PC-3 (cell line): ENCODE results near the gene CHD6. TPM values are rescaled to one million over a fixed set of nuclear protein-coding genes. Genes with fewer than 3 reads are reported as not detected.

Experiments used
- ATAC-seq: fragments of 200-7000 bp; cut with Tn5 transposase; 2 replicates; pipeline ENCODE4 v1.9.1; 2020; ENCODE audit warnings: mild to moderate bottlenecking, moderate library complexity
- BruUV-seq: library from RNA; stranded (reverse); fragments of 400-500 nt; replicated peaks from 2 replicates; lab custom pipeline; 2021; lab: Mats Ljungman, UMichigan
- CTCF ChIA-PET: fragments of 300-600 bp; sonication (Branson Sonifier 250); formaldehyde crosslinking; loops from one replicate; lab custom pipeline; 2022; ENCODE audit warnings: antibody characterized with exemption; lab: Charles Lee
- POLR2A ChIA-PET: fragments of 300-600 bp; sonication (Branson Sonifier 250); formaldehyde crosslinking; loops from one replicate; lab custom pipeline; 2022; ENCODE audit warnings: antibody characterized with exemption; ENCODE audit not compliant: unreplicated experiment; lab: Charles Lee
- DNase-seq: peaks from one replicate; pipeline ENCODE4 v3.0.0-alpha.2; 2015
- H2AFZ ChIP-seq: fragments of 300-600 bp; sonication (generic); 2 replicates; pipeline ENCODE4 v1.6.0; 2016; ENCODE audit warnings: antibody characterized with exemption, low read length
- H3F3A ChIP-seq: fragments of 300-600 bp; sonication (generic); one replicate; pipeline ENCODE4 v1.6.0; 2017; ENCODE audit warnings: antibody characterized with exemption, low read length, control low read depth, mild to moderate bottlenecking; ENCODE audit not compliant: unreplicated experiment
- H3K27ac ChIP-seq: fragments of 300-600 bp; sonication (generic); 2 replicates; pipeline ENCODE4 v1.5.1; 2016; ENCODE audit warnings: mild to moderate bottlenecking, low read length
- H3K27me3 ChIP-seq: fragments of 300-600 bp; sonication (generic); 2 replicates; pipeline ENCODE4 v1.6.1; 2016; ENCODE audit warnings: low read length, mixed read lengths
- H3K36me3 ChIP-seq: fragments of 300-600 bp; sonication (generic); 2 replicates; pipeline ENCODE4 v1.6.1; 2016; ENCODE audit warnings: low read depth, mixed run types, low read length, mixed read lengths
- H3K4me1 ChIP-seq: fragments of 300-600 bp; sonication (generic); 2 replicates; pipeline ENCODE4 v1.5.1; 2016; ENCODE audit warnings: low read length; ENCODE audit not compliant: insufficient read depth
- H3K4me2 ChIP-seq: fragments of 300-600 bp; sonication (generic); 2 replicates; pipeline ENCODE4 v1.6.0; 2016; ENCODE audit warnings: low read length
- H3K4me3 ChIP-seq: fragments of 300-600 bp; sonication (generic); 2 replicates; pipeline ENCODE4 v1.5.1; 2016; ENCODE audit warnings: mild to moderate bottlenecking, low read length, mixed read lengths
- H3K79me2 ChIP-seq: fragments of 300-600 bp; sonication (generic); 2 replicates; pipeline ENCODE4 v1.6.1; 2017; ENCODE audit warnings: low read length, mixed read lengths
- H3K9ac ChIP-seq: fragments of 300-600 bp; sonication (generic); 2 replicates; pipeline ENCODE4 v1.6.0; 2016; ENCODE audit warnings: mild to moderate bottlenecking, low read length
- H3K9me2 ChIP-seq: fragments of 300-600 bp; sonication (generic); replicated peaks from 2 replicates; pipeline ENCODE4 v1.6.1; 2016; ENCODE audit warnings: mixed run types, low read length, mixed read lengths
- H3K9me3 ChIP-seq: fragments of 300-600 bp; sonication (generic); 2 replicates; pipeline ENCODE4 v1.6.1; 2016; ENCODE audit warnings: low read length, mixed read lengths
- H4K20me1 ChIP-seq: fragments of 300-600 bp; sonication (generic); 2 replicates; pipeline ENCODE4 v1.6.1; 2016; ENCODE audit warnings: low read length, mixed read lengths
- EZH2 ChIP-seq: fragments of 300-600 bp; sonication (generic); IDR thresholded peaks from one replicate; pipeline ENCODE4 v1.6.1; 2017; ENCODE audit warnings: antibody characterized with exemption, mild to moderate bottlenecking, low read length; ENCODE audit not compliant: unreplicated experiment
- EZH2phosphoT487 ChIP-seq: fragments of 300-600 bp; sonication (generic); IDR thresholded peaks from 2 replicates; pipeline ENCODE4 v1.6.1; 2018; ENCODE audit warnings: mild to moderate bottlenecking, antibody characterized with exemption, low read length, borderline replicate concordance
- intact Hi-C: fragments of 100-400 bp; cut with micrococcal nuclease; formaldehyde crosslinking; loops from 2 replicates; pipeline ENCODE4 v1.9.0; 2023
- total RNA-seq: library from RNA; depleted of rRNA; stranded (reverse); fragments of >200 nt; gene quantifications from 2 replicates; pipeline ENCODE4 v1.2.3, GENCODE V29; 2014
- TF ChIP-seq, protein P1 (sequence below): fragments of 300-600 bp; sonication (generic); conservative IDR thresholded peaks from 2 replicates; pipeline ENCODE4 v1.5.1; 2017; ENCODE audit warnings: antibody characterized with exemption, low read depth, mild to moderate bottlenecking, low read length

The CHD6 gene
- total RNA-seq, 1 experiment from 2014 or later = 19.5 TPM

- H3K4me2 ChIP-seq = no peak overlapping the region
- H3K27ac ChIP-seq = no peak overlapping the region
- peaks cover 8% of the 10 kb centered on the region; the same call in 1 of the 2 replicates for H3K36me3 ChIP-seq
- intact Hi-C loops = no loop called here
- H4K20me1 ChIP-seq = no peaks in the 10 kb centered on the region
- BruUV-seq = no TSS peak
- no peaks in the 10 kb centered on the region for H3K9me3 ChIP-seq
- POLR2A ChIA-PET = no interaction called here
- no peaks in the 10 kb centered on the region for H3K4me1 ChIP-seq
- no peak overlapping the region for H3K9ac ChIP-seq
- no peak overlapping the region for H2AFZ ChIP-seq
- H3K27me3 ChIP-seq = no peaks in the 10 kb centered on the region
- no peak overlapping the region for H3K4me3 ChIP-seq
- CTCF ChIA-PET = no interaction called here
- H3K9me2 ChIP-seq = no peaks in the 10 kb centered on the region
- no peaks in the 10 kb centered on the region for H3K79me2 ChIP-seq
- TF ChIP-seq, protein P1, sequence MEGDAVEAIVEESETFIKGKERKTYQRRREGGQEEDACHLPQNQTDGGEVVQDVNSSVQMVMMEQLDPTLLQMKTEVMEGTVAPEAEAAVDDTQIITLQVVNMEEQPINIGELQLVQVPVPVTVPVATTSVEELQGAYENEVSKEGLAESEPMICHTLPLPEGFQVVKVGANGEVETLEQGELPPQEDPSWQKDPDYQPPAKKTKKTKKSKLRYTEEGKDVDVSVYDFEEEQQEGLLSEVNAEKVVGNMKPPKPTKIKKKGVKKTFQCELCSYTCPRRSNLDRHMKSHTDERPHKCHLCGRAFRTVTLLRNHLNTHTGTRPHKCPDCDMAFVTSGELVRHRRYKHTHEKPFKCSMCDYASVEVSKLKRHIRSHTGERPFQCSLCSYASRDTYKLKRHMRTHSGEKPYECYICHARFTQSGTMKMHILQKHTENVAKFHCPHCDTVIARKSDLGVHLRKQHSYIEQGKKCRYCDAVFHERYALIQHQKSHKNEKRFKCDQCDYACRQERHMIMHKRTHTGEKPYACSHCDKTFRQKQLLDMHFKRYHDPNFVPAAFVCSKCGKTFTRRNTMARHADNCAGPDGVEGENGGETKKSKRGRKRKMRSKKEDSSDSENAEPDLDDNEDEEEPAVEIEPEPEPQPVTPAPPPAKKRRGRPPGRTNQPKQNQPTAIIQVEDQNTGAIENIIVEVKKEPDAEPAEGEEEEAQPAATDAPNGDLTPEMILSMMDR = peak; percentile 34; the same call in 1 of the 2 replicates
- no peak for TF ChIP-seq EZH2phosphoT487
- DNase-seq (no peak), ATAC-seq (no peak)
- H3F3A ChIP-seq = no peaks in the 10 kb centered on the region
Observed at GRCh38 chr20:41357424-41358163, 260.6 kb downstream of the CHD6 start.

DNA sequence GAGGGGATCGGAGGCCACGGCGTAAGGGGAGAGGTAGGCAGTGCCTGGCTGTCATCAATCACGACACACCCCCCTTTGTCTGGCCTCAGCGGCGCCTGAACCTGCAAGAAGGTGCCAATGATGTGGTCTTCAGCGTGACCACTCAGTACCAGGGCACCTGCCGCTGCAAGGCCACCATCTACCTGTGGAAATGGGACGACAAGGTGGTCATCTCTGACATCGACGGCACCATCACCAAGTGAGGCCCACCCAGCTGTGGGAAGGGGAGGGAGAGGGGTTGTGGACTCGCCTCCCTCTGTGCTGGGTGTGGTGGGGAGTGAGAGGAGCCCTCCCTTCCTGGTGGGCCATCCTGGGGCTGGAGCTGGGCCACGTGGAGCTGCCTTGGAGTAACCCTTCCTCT is 261.2 kb downstream of the CHD6 start:
- no peaks in the 10 kb centered on the region for H3K9me3 ChIP-seq
- H3K4me3 ChIP-seq = no peak overlapping the region
- POLR2A ChIA-PET = no interaction called here
- intact Hi-C loops = no loop called here
- ATAC-seq (no peak), DNase-seq (no peak)
- peaks cover 8% of the 10 kb centered on the region; the same call in 1 of the 2 replicates for H3K36me3 ChIP-seq
- H3K79me2 ChIP-seq = no peaks in the 10 kb centered on the region
- H2AFZ ChIP-seq = no peak overlapping the region
- H3K4me1 ChIP-seq = no peaks in the 10 kb centered on the region
- H3K27me3 ChIP-seq = no peaks in the 10 kb centered on the region
- H3K9me2 ChIP-seq = no peaks in the 10 kb centered on the region
- BruUV-seq = no TSS peak
- no peaks in the 10 kb centered on the region for H4K20me1 ChIP-seq
- TF ChIP-seq EZH2 (no peak), EZH2phosphoT487 (no peak)
- TF ChIP-seq, protein P1 = no peak
- no peak overlapping the region for H3K4me2 ChIP-seq
- CTCF ChIA-PET = no interaction called here
- no peak overlapping the region for H3K9ac ChIP-seq
- H3K27ac ChIP-seq = no peak overlapping the region
- H3F3A ChIP-seq = no peaks in the 10 kb centered on the region

GRCh38 chr20:41355598-41356203 is 262.5 kb downstream of the CHD6 start:
- no peak for ATAC-seq

More at GRCh38 chr20:41355598-41356203, 262.5 kb downstream of the CHD6 start:
- intact Hi-C loops = no loop called here
- BruUV-seq = no TSS peak
- Histone ChIP-seq H3K36me3 (peaks cover 11% of the 10 kb centered on the region; the same call in 1 of the 2 replicates), H4K20me1 (no peaks in the 10 kb centered on the region), H3K9ac (no peak overlapping the region), H3K27me3 (no peaks in the 10 kb centered on the region), H3F3A (no peaks in the 10 kb centered on the region), H3K79me2 (no peaks in the 10 kb centered on the region), H3K27ac (no peak overlapping the region), H3K9me3 (no peaks in the 10 kb centered on the region), H2AFZ (no peak overlapping the region), H3K4me3 (no peak overlapping the region), H3K9me2 (no peaks in the 10 kb centered on the region), H3K4me2 (no peak overlapping the region), H3K4me1 (no peaks in the 10 kb centered on the region)
- ChIA-PET POLR2A (no interaction called here), CTCF (no interaction called here)
- DNase-seq = no peak
- no peak for TF ChIP-seq EZH2phosphoT487
- no peak for TF ChIP-seq EZH2
- TF ChIP-seq, protein P1 = no peak
